PC-9 (cell line): ENCODE data around the gene CACNA1D. TPM values are rescaled to one million over a fixed set of nuclear protein-coding genes. Genes with fewer than 3 reads are reported as not detected.

Source experiments
- BruUV-seq: library from RNA; stranded (reverse); fragments of 400-500 nt; replicated peaks from 2 replicates; lab custom pipeline; 2021; lab: Mats Ljungman, UMichigan
- CTCF ChIA-PET: fragments of 300-600 bp; sonication (Branson Sonifier 250); formaldehyde crosslinking; loops from one replicate; lab custom pipeline; 2022; ENCODE audit warnings: antibody characterized with exemption; lab: Charles Lee
- POLR2A ChIA-PET: fragments of 300-600 bp; sonication (Branson Sonifier 250); formaldehyde crosslinking; loops from one replicate; lab custom pipeline; 2022; ENCODE audit warnings: antibody characterized with exemption; ENCODE audit not compliant: unreplicated experiment; lab: Charles Lee
- DNase-seq, 2 experiments: peaks; one replicate each; pipeline versions ENCODE4 v3.0.0 to v3.0.0-alpha.2; 2015 to 2022; ENCODE audit warnings: mixed read lengths in 1 of 2
- H2AFZ ChIP-seq: fragments of 200-600 bp; sonication (generic); 2 replicates; pipeline ENCODE4 v1.8.1; 2017; ENCODE audit warnings: antibody characterized with exemption
- H3F3A ChIP-seq: fragments of 200-600 bp; sonication (generic); 2 replicates; pipeline ENCODE4 v1.8.1; 2017; ENCODE audit warnings: antibody characterized with exemption, mild to moderate bottlenecking, low read depth; ENCODE audit not compliant: insufficient read depth
- H3K27ac ChIP-seq: fragments of 200-600 bp; sonication (generic); 2 replicates; pipeline ENCODE4 v1.6.1; 2016; ENCODE audit warnings: mixed run types
- H3K27me3 ChIP-seq: fragments of 200-600 bp; sonication (generic); 2 replicates; pipeline ENCODE4 v1.6.1; 2016; ENCODE audit warnings: low read depth, mixed run types; ENCODE audit not compliant: insufficient read depth
- H3K36me3 ChIP-seq: fragments of 200-600 bp; sonication (generic); 2 replicates; pipeline ENCODE4 v1.6.1; 2016; ENCODE audit warnings: low read depth, mixed run types
- H3K4me1 ChIP-seq: fragments of 200-600 bp; sonication (generic); replicated peaks from 2 replicates; pipeline ENCODE4 v1.6.1; 2016; ENCODE audit warnings: mixed run types; ENCODE audit not compliant: insufficient read depth
- H3K4me2 ChIP-seq: fragments of 200-600 bp; sonication (generic); 2 replicates; pipeline ENCODE4 v1.6.1; 2017; ENCODE audit warnings: mixed run types
- H3K4me3 ChIP-seq: fragments of 200-600 bp; sonication (generic); 2 replicates; pipeline ENCODE4 v1.6.1; 2016; ENCODE audit warnings: mixed run types
- H3K79me2 ChIP-seq: fragments of 200-600 bp; sonication (generic); 2 replicates; pipeline ENCODE4 v1.6.1; 2017; ENCODE audit warnings: low read depth, mixed run types
- H3K9me2 ChIP-seq: fragments of 200-600 bp; sonication (generic); 2 replicates; pipeline ENCODE4 v1.8.1; 2017; ENCODE audit warnings: mild to moderate bottlenecking; ENCODE audit not compliant: insufficient read depth
- H3K9me3 ChIP-seq: fragments of 200-600 bp; sonication (generic); 2 replicates; pipeline ENCODE4 v1.8.1; 2016; ENCODE audit warnings: low read depth; ENCODE audit not compliant: insufficient read depth
- H4K20me1 ChIP-seq: fragments of 200-600 bp; sonication (generic); 2 replicates; pipeline ENCODE4 v1.8.1; 2017; ENCODE audit not compliant: insufficient read depth
- CTCF ChIP-seq: fragments of 200-600 bp; sonication (generic); conservative IDR thresholded peaks from 2 replicates; pipeline ENCODE4 v1.6.1; 2017; ENCODE audit warnings: mixed run types, antibody characterized with exemption, mild to moderate bottlenecking, moderate library complexity
- EZH2 ChIP-seq: fragments of 200-600 bp; sonication (generic); IDR thresholded peaks from 2 replicates; pipeline ENCODE4 v1.8.0; 2017; ENCODE audit warnings: antibody characterized with exemption, low read depth
- intact Hi-C: fragments of 100-400 bp; cut with micrococcal nuclease; formaldehyde crosslinking; loops from one replicate; pipeline ENCODE4 v1.10.0; 2022; ENCODE audit not compliant: unreplicated experiment
- total RNA-seq: library from RNA; stranded (reverse); gene quantifications from 2 replicates; pipeline ENCODE4 v1.2.3, GENCODE V29; 2021

CACNA1D gene
- total RNA-seq, 1 experiment from 2014 or later = not detected

DNA sequence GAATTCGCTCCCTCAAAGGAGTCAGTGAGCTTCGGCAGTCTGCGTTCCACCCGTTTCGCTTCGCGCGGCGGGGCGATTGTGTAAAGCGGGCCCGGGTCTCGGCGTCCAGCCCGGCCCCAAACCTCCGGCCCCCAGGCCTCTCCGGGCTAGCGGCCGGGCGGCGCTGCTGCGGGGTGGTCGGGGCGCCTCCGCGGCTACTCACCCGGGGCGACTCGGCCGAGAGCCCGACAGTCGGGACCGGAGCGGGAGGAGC is 351.4 kb downstream of the CACNA1D start:
- Histone ChIP-seq H3K79me2 (no peaks in the 10 kb centered on the region), H3K4me2 (no peak overlapping the region), H3K27ac (no peak overlapping the region), H3K9me2 (no peaks in the 10 kb centered on the region), H3K27me3 (peaks cover 14% of the 10 kb centered on the region), H3F3A (no peaks in the 10 kb centered on the region), H3K4me3 (no peak overlapping the region), H3K4me1 (no peaks in the 10 kb centered on the region), H3K36me3 (no peaks in the 10 kb centered on the region), H2AFZ (no peak overlapping the region), H3K9me3 (no peaks in the 10 kb centered on the region), H4K20me1 (no peaks in the 10 kb centered on the region)
- POLR2A ChIA-PET = no interaction called here
- intact Hi-C loops = no loop called here
- TF ChIP-seq EZH2 = no peak
- TF ChIP-seq CTCF = no peak
- no TSS peak for BruUV-seq
- CTCF ChIA-PET = no interaction called here
- DNase-seq = no peak

- Histone ChIP-seq H3K36me3 (no peaks in the 10 kb centered on the region), H3K9me3 (no peaks in the 10 kb centered on the region), H3K27ac (no peak within 1 kb of the TSS), H3K9me2 (no peaks in the 10 kb centered on the region), H3F3A (no peaks in the 10 kb centered on the region), H3K4me3 (no peak within 1 kb of the TSS), H4K20me1 (no peaks in the 10 kb centered on the region), H3K4me1 (no peaks in the 10 kb centered on the region), H3K27me3 (peaks cover 19% of the 10 kb centered on the region), H2AFZ (no peak within 1 kb of the TSS), H3K79me2 (no peaks in the 10 kb centered on the region), H3K4me2 (no peak within 1 kb of the TSS)
- no TSS peak for BruUV-seq
- TF ChIP-seq CTCF = no peak
- TF ChIP-seq EZH2 = no peak
- ChIA-PET CTCF (no interaction called here), POLR2A (no interaction called here)
- DNase-seq = no peak
- intact Hi-C loops = no loop called here
Observed at GRCh38 chr3:53846134-53846850, 351.9 kb downstream of the CACNA1D start, which contains the start of the genes CHDH and IL17RB. Gene CHDH, minus strand, starts transcription at chr3:53846419. Its CDS starts 22,411 bp downstream, at chr3:53824008. Gene IL17RB, plus strand, starts transcription at chr3:53846568. Its CDS starts 21 bp downstream, at chr3:53846589.

DNA sequence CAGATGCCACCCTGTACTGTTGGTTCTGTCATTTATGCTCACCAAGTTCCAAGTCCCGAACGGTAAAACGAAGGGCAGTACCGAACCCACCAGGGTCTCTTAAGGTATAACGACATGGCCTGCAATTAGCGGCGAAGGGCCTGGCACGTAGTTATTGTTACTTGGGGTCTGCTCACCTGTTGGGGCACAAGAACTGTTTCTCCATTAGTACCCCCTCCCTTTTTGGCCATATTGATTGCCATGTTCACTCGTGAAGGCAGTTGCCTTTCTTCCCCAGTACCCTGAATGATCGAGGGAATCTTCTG is 352.4 kb downstream of the CACNA1D start:
- TF ChIP-seq EZH2 (no peak), CTCF (no peak)
- POLR2A ChIA-PET = no interaction called here
- H4K20me1 ChIP-seq = no peaks in the 10 kb centered on the region
- no peak overlapping the region for H3K4me3 ChIP-seq
- no peak overlapping the region for H2AFZ ChIP-seq
- no peaks in the 10 kb centered on the region for H3K9me2 ChIP-seq
- no TSS peak for BruUV-seq
- CTCF ChIA-PET = no interaction called here
- no peaks in the 10 kb centered on the region for H3F3A ChIP-seq
- H3K4me2 ChIP-seq = no peak overlapping the region
- intact Hi-C loops = no loop called here
- no peaks in the 10 kb centered on the region for H3K36me3 ChIP-seq
- peaks cover 23% of the 10 kb centered on the region for H3K27me3 ChIP-seq
- DNase-seq = no peak
- H3K4me1 ChIP-seq = no peaks in the 10 kb centered on the region
- no peak overlapping the region for H3K27ac ChIP-seq
- H3K79me2 ChIP-seq = no peaks in the 10 kb centered on the region
- no peaks in the 10 kb centered on the region for H3K9me3 ChIP-seq
